Stimulated activated naive CD8-positive, alpha-beta T cell treated with anti-CD3 and anti-CD28 coated beads, Interleukin-15, Interleukin-2, amounts not matched to agents 100 ng/mL and 50 ng/mL, for 24 hours (primary cell): ENCODE data around the gene TSFM.

Experiments
- H3K27ac Mint-ChIP-seq: one replicate; pipeline ENCODE4 v1.8.0; 2021; ENCODE audit warnings: mild to moderate bottlenecking, mixed read lengths
- H3K27me3 Mint-ChIP-seq: one replicate; pipeline ENCODE4 v1.8.0; 2021; ENCODE audit warnings: mixed read lengths
- H3K36me3 Mint-ChIP-seq: one replicate; pipeline ENCODE4 v1.8.0; 2021; ENCODE audit warnings: low read depth, mixed read lengths
- H3K4me1 Mint-ChIP-seq: one replicate; pipeline ENCODE4 v1.8.0; 2021; ENCODE audit warnings: low read depth, mixed read lengths
- H3K4me3 Mint-ChIP-seq: one replicate; pipeline ENCODE4 v1.8.0; 2021; ENCODE audit warnings: mild to moderate bottlenecking, mixed read lengths
- H3K9me3 Mint-ChIP-seq: one replicate; pipeline ENCODE4 v1.8.0; 2021; ENCODE audit warnings: mixed read lengths

The TSFM gene

DNA sequence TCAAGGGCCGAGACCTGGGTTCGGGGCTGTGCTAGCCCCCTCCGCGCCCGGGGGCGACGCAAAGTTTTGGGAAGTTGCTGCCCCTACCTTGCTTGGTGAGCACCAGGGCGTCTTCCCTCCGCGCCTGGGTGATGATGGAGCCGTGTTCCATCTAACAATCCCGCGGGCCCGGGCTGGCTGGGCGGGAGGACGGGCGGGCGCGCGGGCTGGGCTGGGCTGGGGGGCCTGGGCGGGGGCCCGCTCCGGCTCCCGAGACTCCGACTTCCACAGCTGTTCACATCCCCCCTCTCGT is 63.6 kb downstream of the TSFM start:
- Mint-ChIP-seq H3K27me3 (peaks cover 4% of the 10 kb centered on the region), H3K4me1 (peaks cover 61% of the 10 kb centered on the region), H3K27ac (no peak overlapping the region), H3K9me3 (no peaks in the 10 kb centered on the region), H3K36me3 (peaks cover 7% of the 10 kb centered on the region), H3K4me3 (peak overlapping the region; percentile 86)

DNA sequence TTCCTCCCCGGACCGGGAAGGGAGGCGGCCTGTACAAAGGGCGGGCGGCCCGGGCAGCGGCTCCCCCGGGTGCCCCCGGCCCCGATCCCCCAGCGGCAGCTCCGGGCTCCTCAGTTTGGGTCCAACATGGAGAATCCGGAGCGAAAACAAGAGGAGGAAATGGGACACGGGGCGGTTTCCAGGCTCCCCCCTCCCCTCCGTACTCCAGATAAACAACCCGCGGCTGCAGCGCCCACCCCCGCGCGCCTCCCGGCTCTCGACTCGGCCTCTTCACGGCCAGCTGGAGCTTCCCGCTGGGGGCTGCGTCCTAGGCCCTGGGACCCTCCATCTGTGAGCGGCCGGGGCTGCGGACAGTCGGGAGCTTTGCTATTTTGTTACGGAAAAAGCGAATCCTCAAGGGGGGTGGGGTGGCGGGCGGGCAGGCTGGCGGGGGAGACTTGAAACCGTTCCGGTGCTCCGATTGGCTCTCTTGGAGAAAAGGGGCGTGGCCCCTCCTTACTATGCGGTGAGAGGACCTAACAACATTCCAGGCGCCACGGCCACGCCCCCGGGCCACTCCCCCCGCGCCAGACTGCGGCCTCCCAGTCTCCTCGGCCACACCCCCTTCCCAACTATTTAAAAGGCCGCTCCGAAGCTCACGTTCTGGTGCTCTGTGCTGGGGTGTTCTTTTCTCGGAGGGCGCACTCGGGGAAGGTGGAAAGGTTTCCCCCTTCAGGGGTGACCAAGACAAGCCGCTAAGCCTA is 64.2 kb downstream of the TSFM start, which contains the start of gene CTDSP2:
CTDSP2 (minus strand) TSS at position 153 of the 743 bp plus-strand sequence. CDS start 294 bp downstream, outside the sequence.
- H3K36me3 Mint-ChIP-seq = peaks cover 7% of the 10 kb centered on the region
- peaks cover 9% of the 10 kb centered on the region for H3K27me3 Mint-ChIP-seq
- H3K4me3 Mint-ChIP-seq = peak within 1 kb of the TSS; percentile 86
- no peaks in the 10 kb centered on the region for H3K9me3 Mint-ChIP-seq
- H3K4me1 Mint-ChIP-seq = peaks cover 61% of the 10 kb centered on the region
- H3K27ac Mint-ChIP-seq = peak within 1 kb of the TSS; percentile 38
